Endothelial cell of umbilical vein (primary cell): Measurements from ENCODE around the gene EME2. TPM values are rescaled to one million over a fixed set of nuclear protein-coding genes. Genes with fewer than 3 reads are reported as not detected.

Source experiments
- BruUV-seq: library from RNA; stranded (reverse); fragments of 400-500 nt; replicated peaks from 2 replicates; lab custom pipeline; 2021; lab: Mats Ljungman, UMichigan
- CTCF ChIA-PET: fragments of 300-600, 350-600 bp; sonication (Branson Sonifier 250); formaldehyde crosslinking; loops from one replicate; lab custom pipeline; 2021; ENCODE audit warnings: antibody characterized with exemption, inconsistent platforms; lab: Charles Lee
- POLR2A ChIA-PET: fragments of 300-600, 350-600 bp; sonication (Branson Sonifier 250); formaldehyde crosslinking; loops from one replicate; lab custom pipeline; 2021; ENCODE audit warnings: antibody characterized with exemption, inconsistent platforms; lab: Charles Lee
- DNase-seq: peaks from one replicate; pipeline ENCODE4 v3.0.0-alpha.2; 2011; ENCODE audit warnings: low read depth, low spot score
- FAIRE-seq: peaks from 2 replicates; lab custom pipeline; 2011; peaks lifted over from hg19 to GRCh38; lab: Jason Lieb, UNC
- H2AFZ ChIP-seq: 2 replicates; pipeline ENCODE4 v1.6.0; 2012; ENCODE audit warnings: low read depth, low read length, control low read depth, inconsistent platforms
- H3K27ac ChIP-seq: 2 replicates; pipeline ENCODE4 v1.5.1; 2011; ENCODE audit warnings: low read depth, mild to moderate bottlenecking, control low read depth, low read length, moderate library complexity; ENCODE audit not compliant: insufficient read depth
- H3K27me3 ChIP-seq, 2 experiments: 2 replicates each; pipeline versions ENCODE4 v1.6.0 to v1.6.1; 2011; ENCODE audit warnings: low read length in 2 of 2, mixed read lengths in 1 of 2; ENCODE audit not compliant: control insufficient read depth in 2 of 2, insufficient read depth in 2 of 2
- H3K36me3 ChIP-seq, 2 experiments: 2 replicates in 1 of 2; 3 replicates in 1 of 2; pipeline ENCODE4 v1.5.1; 2011; ENCODE audit warnings: low read length in 2 of 2, mild to moderate bottlenecking in 1 of 2, moderate library complexity in 1 of 2; ENCODE audit not compliant: control insufficient read depth in 2 of 2, insufficient read depth in 2 of 2; ENCODE audit errors: extremely low read depth in 1 of 2
- H3K4me1 ChIP-seq: 3 replicates; pipeline ENCODE4 v1.5.1; 2011; ENCODE audit warnings: mild to moderate bottlenecking, low read length; ENCODE audit not compliant: control insufficient read depth, insufficient read depth; ENCODE audit errors: extremely low read depth
- H3K4me2 ChIP-seq: 2 replicates; pipeline ENCODE4 v1.6.1; 2011; ENCODE audit warnings: low read length, control low read depth, mixed read lengths; ENCODE audit not compliant: insufficient read depth
- H3K4me3 ChIP-seq, 3 experiments: fragments of 200-600 bp in 1 of 3; sonication (generic), shearing (Covaris generic) in 1 of 3; replicated peaks in 1 of 3; 2 replicates each; pipeline ENCODE4 v1.5.1; 2011 to 2016; ENCODE audit warnings: control low read depth in 3 of 3, low read length in 3 of 3, mild to moderate bottlenecking in 2 of 3, inconsistent platforms in 1 of 3, low read depth in 1 of 3, moderate library complexity in 1 of 3; ENCODE audit not compliant: insufficient read depth in 1 of 3
- H3K79me2 ChIP-seq: 2 replicates; pipeline ENCODE4 v1.6.0; 2012; ENCODE audit warnings: low read length, inconsistent platforms; ENCODE audit not compliant: control insufficient read depth, insufficient read depth
- H3K9ac ChIP-seq: replicated peaks from 2 replicates; pipeline ENCODE3; 2011; ENCODE audit warnings: low read length, control low read depth; ENCODE audit not compliant: insufficient read depth; ENCODE audit errors: extremely low read depth
- H3K9me1 ChIP-seq: replicated peaks from 3 replicates; pipeline ENCODE4 v1.6.0; 2011; ENCODE audit warnings: mild to moderate bottlenecking, low read length; ENCODE audit not compliant: control insufficient read depth, insufficient read depth; ENCODE audit errors: extremely low read depth
- H3K9me3 ChIP-seq: replicated peaks from 2 replicates; pipeline ENCODE4 v1.5.1; 2012; ENCODE audit warnings: low read length, inconsistent platforms; ENCODE audit not compliant: control insufficient read depth, insufficient read depth
- H4K20me1 ChIP-seq: replicated peaks from 2 replicates; pipeline ENCODE3; 2011; ENCODE audit warnings: mild to moderate bottlenecking, low read length; ENCODE audit not compliant: control insufficient read depth, insufficient read depth; ENCODE audit errors: extremely low read depth
- EZH2 ChIP-seq: IDR thresholded peaks from 2 replicates; pipeline ENCODE4 v1.6.1; 2012; ENCODE audit warnings: borderline replicate concordance, low read depth, mild to moderate bottlenecking, moderate library complexity, low read length, inconsistent platforms; ENCODE audit not compliant: severe bottlenecking
- GATA2 ChIP-seq: IDR thresholded peaks from 2 replicates; pipeline ENCODE4 v1.7.0; 2011; ENCODE audit warnings: low read depth, mild to moderate bottlenecking, moderate library complexity, mixed read lengths, low read length; ENCODE audit not compliant: insufficient read length, insufficient read depth
- JUN ChIP-seq: IDR thresholded peaks from 2 replicates; pipeline ENCODE4 v1.6.1; 2011; ENCODE audit warnings: borderline replicate concordance, low read depth; ENCODE audit not compliant: insufficient read length, insufficient read depth
- MYC ChIP-seq: IDR thresholded peaks from one replicate; pipeline ENCODE4 v1.6.1; 2011; ENCODE audit warnings: mild to moderate bottlenecking, low read depth, low read length
- POLR2A ChIP-seq: IDR thresholded peaks from 2 replicates; pipeline ENCODE4 v1.6.1; 2012; ENCODE audit warnings: low read depth, mild to moderate bottlenecking, control low read depth, low read length
- dilution Hi-C: fragments of 300-500 bp; cut with MboI; formaldehyde crosslinking; loops from one replicate; pipeline ENCODE4 v1.15.0; 2019; ENCODE audit warnings: low sequenced_read_pairs; ENCODE audit not compliant: extremely low pct_ligation_motif_present
- intact Hi-C: fragments of 100-400 bp; cut with micrococcal nuclease; formaldehyde crosslinking; loops from one replicate; pipeline ENCODE4 v1.10.0; 2022
- polyA plus RNA-seq, 4 experiments: library from polyadenylated mRNA; depleted of rRNA in 3 of 4; stranded (reverse) in 3 of 4; unstranded in 1 of 4; fragments of >200 nt; gene quantifications; 2 replicates each; pipeline versions ENCODE4 v1.2.1 to v1.2.3, GENCODE V29; 2011 to 2012; ENCODE audit warnings: missing spikeins in 1 of 4
- total RNA-seq: library from RNA; stranded (reverse); gene quantifications from 2 replicates; pipeline ENCODE4 v1.2.3, GENCODE V29; 2021
- TF ChIP-seq, protein P1 (sequence below), 2 donors: IDR thresholded peaks; 1 replicate in 1 of 2; 2 replicates in 1 of 2; pipeline ENCODE4 v1.5.1; 2011; ENCODE audit warnings: low read length in 2 of 2, mild to moderate bottlenecking in 2 of 2, moderate library complexity in 2 of 2, control low read depth in 1 of 2, inconsistent platforms in 1 of 2, low read depth in 1 of 2; ENCODE audit not compliant: insufficient read depth in 1 of 2; ENCODE audit errors: extremely low read depth in 1 of 2
- TF ChIP-seq, protein P2 (sequence below): IDR thresholded peaks from 2 replicates; pipeline ENCODE4 v1.6.1; 2011; ENCODE audit not compliant: insufficient read depth, insufficient read length

The EME2 gene
- total and polyA plus RNA-seq, 2 donors (not counting 3 experiments of a cell fraction or from before 2014, with no cell fraction given): 9.7 to 21.4 TPM

DNA sequence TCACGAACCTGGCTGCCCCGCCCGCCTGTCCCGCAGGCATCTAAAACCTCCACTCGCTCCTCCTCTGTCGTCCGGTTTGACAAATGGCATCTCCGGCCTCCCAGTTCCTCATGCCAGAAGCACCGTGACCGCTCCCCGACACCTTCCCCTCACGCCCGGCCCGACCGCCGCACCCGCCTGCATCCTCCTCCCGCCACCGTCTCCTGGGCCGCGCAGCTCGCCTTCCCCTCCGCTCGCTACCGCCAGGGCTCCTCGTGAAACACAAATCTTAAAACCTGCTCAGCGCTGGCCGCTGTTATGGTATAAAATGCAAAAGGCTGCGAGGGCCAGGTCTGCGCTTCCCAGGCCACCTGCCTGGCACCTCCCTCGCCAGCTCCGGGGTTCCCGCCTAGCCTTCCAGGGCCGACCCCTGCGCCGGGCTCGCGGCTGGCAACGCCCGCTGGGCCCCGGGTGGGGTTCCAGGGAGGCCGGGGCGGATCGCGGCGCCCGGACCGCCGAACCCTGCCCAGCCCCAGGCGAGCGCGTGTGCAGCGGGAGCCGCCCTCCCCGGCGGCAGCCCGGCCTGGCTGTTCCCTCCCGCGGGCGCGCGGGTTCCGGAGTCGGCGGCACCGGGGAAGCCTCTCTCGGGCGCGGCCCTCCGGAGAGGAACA is 9.3 kb downstream of the EME2 start:
- no peaks in the 10 kb centered on the region for H3K9me1 ChIP-seq
- H3K79me2 ChIP-seq: peaks cover 25% of the 10 kb centered on the region
- dilution Hi-C loops: no loop called here
- H3K27me3 ChIP-seq: no peaks in the 10 kb centered on the region
- peak overlapping the region; percentile 70 to 75 (median 70) for H3K4me3 ChIP-seq
- no TSS peak for BruUV-seq
- H3K4me1 ChIP-seq: peaks cover 14% of the 10 kb centered on the region
- FAIRE-seq: no peak
- peak overlapping the region; percentile 18 for H2AFZ ChIP-seq
- TF ChIP-seq MYC (no peak), EZH2 (no peak), POLR2A (peak; percentile 41), GATA2 (no peak), JUN (no peak)
- TF ChIP-seq, protein P1, sequence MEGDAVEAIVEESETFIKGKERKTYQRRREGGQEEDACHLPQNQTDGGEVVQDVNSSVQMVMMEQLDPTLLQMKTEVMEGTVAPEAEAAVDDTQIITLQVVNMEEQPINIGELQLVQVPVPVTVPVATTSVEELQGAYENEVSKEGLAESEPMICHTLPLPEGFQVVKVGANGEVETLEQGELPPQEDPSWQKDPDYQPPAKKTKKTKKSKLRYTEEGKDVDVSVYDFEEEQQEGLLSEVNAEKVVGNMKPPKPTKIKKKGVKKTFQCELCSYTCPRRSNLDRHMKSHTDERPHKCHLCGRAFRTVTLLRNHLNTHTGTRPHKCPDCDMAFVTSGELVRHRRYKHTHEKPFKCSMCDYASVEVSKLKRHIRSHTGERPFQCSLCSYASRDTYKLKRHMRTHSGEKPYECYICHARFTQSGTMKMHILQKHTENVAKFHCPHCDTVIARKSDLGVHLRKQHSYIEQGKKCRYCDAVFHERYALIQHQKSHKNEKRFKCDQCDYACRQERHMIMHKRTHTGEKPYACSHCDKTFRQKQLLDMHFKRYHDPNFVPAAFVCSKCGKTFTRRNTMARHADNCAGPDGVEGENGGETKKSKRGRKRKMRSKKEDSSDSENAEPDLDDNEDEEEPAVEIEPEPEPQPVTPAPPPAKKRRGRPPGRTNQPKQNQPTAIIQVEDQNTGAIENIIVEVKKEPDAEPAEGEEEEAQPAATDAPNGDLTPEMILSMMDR (IDR thresholded peaks at IDR 0.05; ENCODE audit: extremely low read depth in 1 of 2, insufficient read depth in 1 of 2, low read depth in 1 of 2, low read length in 2 of 2): peak in 1 of 2 donors; percentile 26
- TF ChIP-seq, protein P2, sequence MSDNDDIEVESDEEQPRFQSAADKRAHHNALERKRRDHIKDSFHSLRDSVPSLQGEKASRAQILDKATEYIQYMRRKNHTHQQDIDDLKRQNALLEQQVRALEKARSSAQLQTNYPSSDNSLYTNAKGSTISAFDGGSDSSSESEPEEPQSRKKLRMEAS: no peak
- no peaks in the 10 kb centered on the region for H4K20me1 ChIP-seq
- DNase-seq: peak; percentile 26
- peak overlapping the region; percentile 58 for H3K4me2 ChIP-seq
- H3K36me3 ChIP-seq: peaks cover 0 to 34% of the 10 kb centered on the region in 2 experiments
- CTCF ChIA-PET: interaction anchor here (0.6 to 1.7 kb wide), 8 partner anchors 8 to 76 kb away, joined by 3 to 16 read pairs (median 6); partner anchors contain the start of genes EME2, FAHD1, HAGH and MAPK8IP3
- intact Hi-C loops: loop anchor here (1.0 to 10.0 kb wide), 4 partner anchors 9 to 477 kb away; partner anchors contain the start of genes FAHD1, HAGH, MRPS34 and UBE2I
- peak overlapping the region; percentile 77 for H3K9ac ChIP-seq
- peak overlapping the region; percentile 24 for H3K27ac ChIP-seq
- POLR2A ChIA-PET: interaction anchor here (1.0 to 1.2 kb wide), 7 partner anchors 8 to 361 kb away, joined by 3 to 6 read pairs (median 3); partner anchors contain the start of genes EME2, FAHD1, HAGH and MRPS34
- H3K9me3 ChIP-seq: no peaks in the 10 kb centered on the region
